HS-27A (cell line): ENCODE results near the gene TFAP2B.

Experiments used
- DNase-seq: peaks from one replicate; pipeline ENCODE4 v3.0.0-alpha.2; 2012; ENCODE audit warnings: low read depth, missing footprints

TFAP2B gene

GRCh38 chr6:50848989-50849795, 30.5 kb downstream of the TFAP2B start:
- no peak for DNase-seq

- no peak for DNase-seq
Measured at GRCh38 chr6:50849796-50850180, 31.1 kb downstream of the TFAP2B start.

- no peak for DNase-seq
Measured at GRCh38 chr6:50850223-50851048, 31.8 kb downstream of the TFAP2B start.

GRCh38 chr6:50851049-50851845, 32.6 kb downstream of the TFAP2B start:
- DNase-seq = no peak

GRCh38 chr6:50853939-50854338, 35.3 kb downstream of the TFAP2B start:
- DNase-seq = no peak

- no peak for DNase-seq
Measured at GRCh38 chr6:50861692-50862091, 43.0 kb downstream of the TFAP2B start.

GRCh38 chr6:50862176-50862575, 43.5 kb downstream of the TFAP2B start:
- no peak for DNase-seq

GRCh38 chr6:50864601-50865000, 45.9 kb downstream of the TFAP2B start:
- DNase-seq = no peak

GRCh38 chr6:50868466-50868865, 49.8 kb downstream of the TFAP2B start:
- DNase-seq = no peak

- DNase-seq = no peak
Measured at GRCh38 chr6:50873167-50873566, 54.5 kb downstream of the TFAP2B start.

- DNase-seq = no peak
Measured at GRCh38 chr6:50884364-50884763, 65.7 kb downstream of the TFAP2B start.

GRCh38 chr6:50887112-50887511, 68.4 kb downstream of the TFAP2B start:
- DNase-seq = no peak

- no peak for DNase-seq
Measured at GRCh38 chr6:50889497-50889896, 70.8 kb downstream of the TFAP2B start.

GRCh38 chr6:50889935-50890334, 71.3 kb downstream of the TFAP2B start:
- DNase-seq = no peak

- DNase-seq = no peak
Measured at GRCh38 chr6:50890579-50890978, 71.9 kb downstream of the TFAP2B start.

GRCh38 chr6:50891290-50891689, 72.6 kb downstream of the TFAP2B start:
- no peak for DNase-seq
